Fibroblast of skin of abdomen (primary cell): ENCODE results near the gene ZNF597. TPM values are rescaled to one million over a fixed set of nuclear protein-coding genes. Genes with fewer than 3 reads are reported as not detected.

Source experiments
- DNase-seq: peaks from one replicate; pipeline ENCODE4 v3.0.0-alpha.2; 2013
- polyA plus RNA-seq, 2 experiments: library from polyadenylated mRNA; unstranded; fragments of 120-200 nt; gene quantifications; one replicate each; pipeline ENCODE4 v1.2.1, GENCODE V29; 2013; ENCODE audit not compliant: insufficient read length in 2 of 2

ZNF597 gene, protein sequence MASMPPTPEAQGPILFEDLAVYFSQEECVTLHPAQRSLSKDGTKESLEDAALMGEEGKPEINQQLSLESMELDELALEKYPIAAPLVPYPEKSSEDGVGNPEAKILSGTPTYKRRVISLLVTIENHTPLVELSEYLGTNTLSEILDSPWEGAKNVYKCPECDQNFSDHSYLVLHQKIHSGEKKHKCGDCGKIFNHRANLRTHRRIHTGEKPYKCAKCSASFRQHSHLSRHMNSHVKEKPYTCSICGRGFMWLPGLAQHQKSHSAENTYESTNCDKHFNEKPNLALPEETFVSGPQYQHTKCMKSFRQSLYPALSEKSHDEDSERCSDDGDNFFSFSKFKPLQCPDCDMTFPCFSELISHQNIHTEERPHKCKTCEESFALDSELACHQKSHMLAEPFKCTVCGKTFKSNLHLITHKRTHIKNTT
- polyA plus RNA-seq (2013, experiment 1 of 2; ENCODE audit: insufficient read length) = 2.0 TPM
- 1.7 TPM for polyA plus RNA-seq (2013, experiment 2 of 2; ENCODE audit: insufficient read length)

DNA sequence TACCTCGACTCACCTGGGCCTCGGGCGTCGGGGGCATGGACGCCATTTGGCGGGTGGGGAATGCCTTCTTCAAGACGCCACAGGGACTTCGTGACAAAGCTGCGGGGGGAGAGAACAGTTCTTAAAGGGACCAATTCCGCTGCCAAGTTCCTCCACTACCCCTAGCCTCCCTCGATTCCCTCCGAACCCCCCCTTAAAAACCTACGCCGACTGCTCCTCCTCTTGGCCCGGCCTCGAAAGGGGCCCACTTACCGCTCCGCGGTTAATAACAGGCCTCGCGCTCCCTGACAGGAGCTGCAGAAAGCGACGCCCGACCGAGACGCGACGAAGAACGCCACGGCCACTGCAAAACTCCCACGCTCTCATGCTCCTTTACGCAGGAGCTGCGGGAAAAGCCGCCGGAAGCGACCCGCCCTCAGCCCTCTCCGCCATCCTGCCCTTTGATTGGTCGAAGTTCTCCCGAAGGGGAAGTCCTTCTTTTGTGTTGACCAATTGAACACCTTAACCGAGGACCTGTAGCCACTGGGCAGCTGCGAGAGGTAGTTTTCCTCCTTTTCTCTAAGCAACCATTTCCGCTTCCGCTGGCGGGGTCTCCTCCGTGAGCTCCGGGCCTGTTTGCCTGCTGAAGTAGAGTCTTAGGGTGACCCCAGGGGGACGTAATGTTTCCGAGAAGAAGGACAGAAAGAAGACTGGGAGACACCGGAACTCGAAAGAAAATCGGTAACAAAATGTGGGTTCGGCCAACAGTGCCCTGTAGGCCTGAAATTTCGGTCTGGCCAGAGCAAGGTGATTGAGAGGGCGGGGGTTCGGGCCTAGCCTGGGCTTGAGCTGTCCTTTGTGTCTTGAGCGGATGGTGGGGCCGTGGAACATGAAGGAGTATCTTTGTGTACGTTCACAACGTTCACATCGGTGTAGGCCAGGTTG, at the start of gene ZNF597, which contains the start of gene NAA60:
TSS of gene ZNF597 (minus strand) at position 397 of the 924 bp plus-strand sequence. CDS start at position 46, 351 bp downstream.
TSS of gene NAA60 (plus strand) at position 573 of the 924 bp plus-strand sequence. CDS start 32,548 bp downstream, outside the sequence.
- peak; percentile 94 for DNase-seq

DNA sequence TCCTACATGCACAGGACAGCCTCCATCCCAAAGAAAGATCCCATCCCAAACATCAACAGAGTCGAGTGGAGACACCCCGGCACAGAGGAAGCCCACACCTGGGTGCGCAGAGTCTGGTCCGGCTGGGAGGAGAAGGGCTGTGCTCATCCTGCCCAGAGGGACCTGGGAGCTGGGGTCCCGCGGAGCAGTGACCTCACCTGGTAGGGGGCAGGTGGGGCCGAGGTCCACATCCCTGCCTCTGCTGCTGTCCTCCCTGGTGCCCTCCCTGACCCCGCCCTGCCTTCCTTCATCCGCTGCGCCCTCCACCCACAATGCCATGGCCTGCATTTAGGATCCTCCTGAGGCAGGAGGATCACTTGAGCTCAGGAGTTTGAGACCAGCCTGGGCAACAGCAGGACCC, 49.1 kb upstream of the ZNF597 start:
- DNase-seq = no peak

DNA sequence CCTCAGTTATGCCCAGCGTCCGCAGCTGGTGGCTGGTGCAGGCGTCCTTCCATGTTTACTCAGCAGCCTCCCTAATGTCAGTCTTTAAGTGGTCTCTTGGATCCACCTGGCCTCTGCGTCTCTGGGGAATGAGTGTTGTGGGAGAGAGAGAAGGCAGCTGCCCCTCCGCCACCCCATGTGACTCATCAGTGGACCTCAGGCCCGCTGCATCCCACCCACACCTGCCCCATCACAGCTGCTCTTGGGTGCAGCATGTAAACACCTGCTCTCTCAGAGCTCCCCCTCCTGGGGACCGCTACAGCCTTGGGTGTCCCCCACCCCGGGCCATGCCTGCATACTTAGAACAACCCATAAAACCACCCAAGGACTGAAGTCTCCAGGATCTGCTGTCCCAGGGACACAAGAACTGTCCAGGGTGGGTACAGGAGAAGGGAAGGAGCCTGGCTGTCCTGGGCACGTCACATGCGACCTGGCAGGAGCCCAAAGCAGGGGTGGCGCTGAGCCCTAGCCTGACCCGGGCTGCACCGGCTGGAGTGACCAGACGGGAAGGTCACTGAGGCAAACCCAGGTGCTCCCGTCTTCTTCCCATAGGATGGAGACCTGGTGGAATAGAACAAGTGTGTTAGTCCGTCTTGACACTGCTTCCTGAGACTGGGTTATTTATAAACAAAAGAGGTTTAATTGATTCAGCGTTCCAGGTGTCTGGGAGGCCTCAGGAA, 47.8 kb upstream of the ZNF597 start:
- DNase-seq = no peak

DNA sequence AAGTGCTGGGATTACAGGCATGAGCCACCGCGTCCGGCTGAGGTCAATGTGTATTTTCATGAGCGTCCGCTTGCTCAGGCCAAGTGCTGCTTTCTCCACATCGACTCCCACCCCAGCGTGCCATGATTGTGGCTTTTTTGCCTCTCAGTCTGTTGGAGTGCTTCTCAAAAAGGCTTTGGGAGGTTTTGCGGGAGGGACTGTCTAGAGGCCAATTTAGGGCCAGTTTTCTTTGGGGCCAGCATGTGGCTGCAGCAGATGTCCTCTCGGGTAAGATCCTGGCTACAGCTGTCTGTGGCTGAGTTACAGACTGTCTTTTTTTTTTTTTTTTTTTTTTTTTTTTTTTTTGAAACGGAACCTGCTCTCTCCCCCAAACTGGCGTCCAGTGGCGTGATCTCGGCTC, 45.5 kb upstream of the ZNF597 start:
- DNase-seq = no peak

DNA sequence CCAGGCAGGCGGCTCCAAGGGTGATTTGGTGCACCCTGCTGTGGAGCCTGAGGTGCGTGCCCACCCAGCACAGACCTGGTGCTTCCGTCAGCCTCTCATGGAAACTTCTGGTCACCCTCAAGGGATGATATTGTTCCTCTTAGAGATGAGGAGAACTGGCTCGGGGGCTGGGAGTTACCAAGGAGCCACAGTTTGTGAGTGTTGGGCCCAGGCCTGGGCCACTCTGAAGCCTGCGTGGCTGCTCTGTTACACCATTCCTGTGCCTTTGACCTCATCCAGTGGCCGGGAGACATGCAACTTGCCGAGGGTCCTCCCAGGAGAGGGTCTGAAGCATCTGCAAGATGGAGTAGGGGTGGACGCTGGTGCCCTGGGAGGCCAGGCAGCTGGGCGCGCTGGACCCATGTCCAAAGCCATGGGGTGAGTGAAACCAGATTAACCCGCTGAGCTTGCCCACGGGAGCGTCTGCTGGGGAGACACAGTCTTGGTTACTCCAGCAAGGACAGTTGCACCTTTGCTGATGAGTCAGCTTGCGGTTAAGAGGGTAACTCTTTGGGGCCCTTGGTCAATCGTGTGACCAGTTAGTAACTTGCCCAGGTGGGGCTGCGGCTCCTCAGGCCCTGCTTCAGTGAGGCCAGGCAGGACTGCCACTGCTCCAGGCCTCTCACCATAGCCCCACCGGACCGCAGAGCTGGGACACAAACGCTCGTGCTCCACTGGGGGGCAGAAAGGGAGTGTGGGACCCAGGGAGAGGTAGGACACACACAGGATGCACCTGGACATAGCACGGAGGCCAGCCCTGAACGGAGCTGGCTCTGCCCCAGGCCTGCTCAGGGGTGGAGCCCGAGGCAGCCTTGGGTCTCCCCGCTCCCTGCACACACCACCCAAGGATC, 44.5 kb upstream of the ZNF597 start:
- DNase-seq = no peak

DNA sequence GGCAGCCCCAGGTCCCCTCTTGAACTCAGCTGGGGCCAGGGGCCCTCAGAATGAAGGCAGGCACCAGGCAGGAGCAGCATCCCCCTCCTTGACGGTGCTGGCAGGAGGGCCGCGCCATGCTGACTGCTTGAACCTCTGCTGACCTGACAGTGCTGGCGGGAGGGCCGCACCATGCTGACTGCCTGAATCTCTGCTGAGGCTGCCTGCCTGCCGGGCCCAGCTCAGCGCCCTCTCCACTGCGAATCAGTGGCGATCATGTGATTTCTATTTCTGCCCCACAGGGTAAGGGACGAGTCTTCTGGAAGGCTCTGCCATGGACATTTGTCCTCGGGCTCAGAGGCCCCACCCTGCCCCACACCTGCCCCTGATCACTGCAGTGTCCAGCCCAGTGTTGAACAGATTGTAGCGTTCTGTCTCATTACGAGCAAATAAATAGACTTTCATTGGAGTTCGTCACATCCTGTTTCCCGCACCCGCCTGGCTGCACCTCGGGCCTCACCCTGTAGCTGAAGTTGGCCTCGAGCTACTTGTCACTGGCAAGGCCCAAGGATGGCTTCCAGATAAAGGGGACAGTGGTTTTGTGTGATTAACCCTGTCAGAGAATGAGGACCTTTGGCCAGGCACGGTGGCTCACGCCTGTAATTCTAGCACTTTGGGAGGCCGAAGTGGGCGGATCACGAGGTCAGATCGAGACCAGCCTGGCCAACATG, 43.4 kb upstream of the ZNF597 start:
- no peak for DNase-seq

DNA sequence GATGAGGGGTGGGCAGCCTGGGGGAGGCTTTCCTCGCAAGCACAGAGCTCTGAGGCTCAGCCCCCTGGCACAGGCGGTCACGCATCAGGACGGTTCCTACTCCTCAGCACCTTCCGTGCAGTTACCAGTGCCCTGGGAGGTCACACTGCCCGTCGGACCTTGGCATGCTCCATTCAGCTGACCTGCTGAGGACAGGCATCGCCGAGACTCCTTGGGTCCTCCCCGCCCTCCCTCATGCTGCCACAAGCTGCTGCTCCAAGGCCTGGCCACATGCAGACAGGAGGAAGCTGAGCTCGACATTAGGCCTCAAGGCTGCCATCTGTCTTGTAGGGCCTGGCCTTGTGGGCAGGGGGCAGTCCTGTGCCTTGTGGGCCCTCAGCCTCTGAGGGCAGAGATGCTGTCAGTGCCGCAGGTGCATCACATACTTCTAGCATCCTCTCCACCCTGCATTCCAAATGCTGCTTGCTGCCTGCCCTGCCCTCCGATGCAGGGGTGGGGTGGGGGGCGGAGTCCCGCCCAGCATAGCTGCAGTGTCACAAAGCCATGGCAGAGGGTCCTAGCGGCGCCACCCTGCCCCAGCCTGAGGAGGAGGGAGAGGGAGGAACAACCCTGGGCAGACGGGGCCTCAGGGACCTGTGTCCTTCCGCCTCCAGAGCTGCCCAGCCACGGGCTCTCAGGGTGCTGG, 42.7 kb upstream of the ZNF597 start:
- no peak for DNase-seq

DNA sequence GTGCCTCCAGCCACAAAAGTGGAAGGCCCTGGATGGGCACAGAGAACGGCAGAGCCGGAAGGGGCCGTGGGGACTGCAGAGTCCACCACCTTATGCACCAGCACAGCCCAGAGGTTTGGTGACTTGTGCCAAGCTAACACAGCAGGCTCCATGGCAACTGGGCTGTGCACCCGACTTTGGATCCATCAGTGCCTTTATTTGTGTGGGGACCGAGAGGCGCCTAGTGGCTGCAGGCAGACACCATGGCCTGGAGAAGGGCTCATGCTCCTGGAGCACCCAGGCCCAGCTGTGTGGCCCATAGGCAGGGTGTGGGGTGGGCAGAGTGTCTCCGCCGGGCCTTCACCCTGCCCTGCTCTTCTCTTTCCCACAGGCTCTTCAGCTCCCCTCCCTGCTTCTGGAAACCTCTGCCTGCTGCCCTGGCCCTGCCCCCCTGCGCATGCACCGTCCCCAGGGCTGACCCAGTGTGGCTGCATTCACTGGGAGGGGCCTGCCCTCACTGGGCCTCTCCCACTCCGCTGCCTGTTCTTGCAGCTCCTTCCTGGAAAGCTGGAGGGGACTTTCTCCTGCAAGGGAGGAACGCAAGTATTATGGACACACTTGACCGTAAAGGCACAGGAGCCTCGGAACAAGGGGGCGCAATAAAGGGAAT, 41.9 kb upstream of the ZNF597 start:
- DNase-seq = no peak

DNA sequence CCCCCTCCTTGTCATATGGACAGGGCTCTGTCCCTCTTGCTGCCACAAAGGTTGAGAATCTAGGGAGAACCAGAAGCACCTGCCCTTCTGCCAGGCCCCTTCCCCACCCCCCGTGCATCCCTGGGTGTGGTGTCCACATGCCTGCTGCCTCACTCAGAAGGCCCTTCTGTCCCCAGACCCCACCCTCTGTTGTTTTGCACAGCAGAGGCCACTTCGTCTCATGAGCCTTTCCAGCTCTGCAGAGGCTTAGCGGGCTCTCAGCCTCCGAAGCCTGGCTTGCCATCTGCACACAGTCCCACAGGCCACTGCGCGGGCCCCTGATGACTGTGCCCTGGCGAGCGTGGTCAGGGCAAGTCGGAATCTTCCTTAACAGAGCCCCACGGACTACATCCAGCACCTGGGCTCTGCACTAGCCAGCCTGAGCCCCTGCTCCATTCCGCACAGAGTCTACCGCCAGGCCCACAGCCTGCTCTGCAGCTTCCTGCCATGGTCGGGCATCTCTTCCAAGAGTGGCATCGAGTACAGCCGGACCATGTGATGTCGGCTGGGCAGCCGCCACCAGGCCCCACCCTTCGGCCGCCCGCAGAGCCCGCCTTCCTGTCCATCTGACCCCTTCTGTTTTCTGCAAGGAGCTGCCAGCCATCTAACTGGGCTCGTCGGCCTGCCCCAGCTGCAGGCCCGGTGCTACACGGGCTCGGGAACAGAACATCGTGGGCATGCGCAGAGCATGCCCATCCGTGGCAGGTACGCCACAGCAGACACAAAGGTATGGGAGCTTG, 41.2 kb upstream of the ZNF597 start:
- no peak for DNase-seq

DNA sequence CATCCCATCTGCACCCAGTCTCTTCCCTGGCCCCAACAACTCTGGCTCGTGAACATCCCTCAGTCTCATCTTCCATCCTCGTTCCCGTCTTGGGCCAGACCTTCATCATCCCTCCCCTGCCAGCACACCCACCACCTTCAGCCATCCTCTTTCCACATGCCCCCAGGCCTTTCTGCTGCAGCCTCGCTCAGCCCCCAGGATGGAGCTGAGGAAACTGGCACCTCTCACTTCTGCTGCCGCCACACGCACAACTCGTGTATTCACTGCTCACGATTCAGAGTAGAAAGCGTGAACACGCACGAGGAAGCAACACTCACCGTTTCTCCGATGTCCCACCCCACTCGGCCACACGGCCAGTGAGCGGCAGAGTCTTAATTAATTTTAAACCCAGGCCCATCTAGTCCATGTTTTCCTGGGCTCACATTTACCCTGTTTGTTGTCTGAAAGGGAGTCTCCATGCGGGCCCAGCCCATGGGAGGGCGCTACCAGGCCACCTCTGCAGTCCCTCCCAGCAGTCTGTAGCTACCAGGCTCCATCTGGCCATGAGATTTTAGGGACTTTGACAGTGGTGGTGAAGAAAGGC, 39.4 kb upstream of the ZNF597 start:
- no peak for DNase-seq

DNA sequence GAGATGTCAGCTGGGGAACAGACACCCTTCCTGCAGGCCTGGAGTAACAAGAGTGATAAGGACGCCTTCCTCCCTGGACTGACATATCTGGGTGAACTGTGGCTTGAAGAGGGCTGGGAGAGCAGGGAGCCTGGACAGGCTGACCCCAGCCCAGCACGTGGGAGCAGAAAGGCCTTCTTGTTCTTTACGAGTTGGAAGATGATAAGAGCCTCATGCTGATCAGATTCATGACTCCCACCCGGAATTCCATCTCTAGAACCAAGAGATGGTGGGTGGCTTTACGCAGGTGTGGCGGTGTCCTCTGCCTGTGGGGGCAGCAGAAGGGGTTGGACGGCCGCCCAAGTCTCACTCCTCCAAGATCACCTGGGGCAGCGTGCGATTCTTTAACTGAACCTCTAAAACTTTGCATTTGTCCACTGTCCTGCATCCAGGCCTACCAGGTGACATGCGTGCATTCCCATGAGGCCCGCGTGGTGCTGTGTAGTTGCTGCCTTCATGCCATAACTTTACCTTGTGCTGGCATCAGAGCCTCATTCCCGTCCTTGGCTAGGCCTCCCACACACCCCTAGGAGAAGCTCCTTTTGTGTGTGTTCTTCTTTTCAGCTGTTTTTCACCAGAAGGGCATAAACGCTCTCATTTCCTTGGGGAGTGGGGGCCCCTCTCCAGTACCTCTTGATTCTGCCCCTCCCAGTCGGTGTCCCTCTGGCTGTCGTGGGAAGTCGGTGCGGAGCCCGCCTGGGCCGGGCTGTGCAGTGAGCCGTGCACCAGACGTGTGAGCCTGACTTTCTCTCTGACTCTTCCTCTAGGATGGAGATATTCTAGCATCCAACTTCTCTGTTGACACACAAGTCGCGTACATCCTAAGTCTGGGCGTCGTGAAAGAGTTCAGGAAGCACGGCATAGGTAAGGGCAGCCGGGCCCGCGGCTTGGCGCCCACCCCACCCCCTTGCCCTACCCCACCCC, 38.7 kb upstream of the ZNF597 start:
- no peak for DNase-seq

DNA sequence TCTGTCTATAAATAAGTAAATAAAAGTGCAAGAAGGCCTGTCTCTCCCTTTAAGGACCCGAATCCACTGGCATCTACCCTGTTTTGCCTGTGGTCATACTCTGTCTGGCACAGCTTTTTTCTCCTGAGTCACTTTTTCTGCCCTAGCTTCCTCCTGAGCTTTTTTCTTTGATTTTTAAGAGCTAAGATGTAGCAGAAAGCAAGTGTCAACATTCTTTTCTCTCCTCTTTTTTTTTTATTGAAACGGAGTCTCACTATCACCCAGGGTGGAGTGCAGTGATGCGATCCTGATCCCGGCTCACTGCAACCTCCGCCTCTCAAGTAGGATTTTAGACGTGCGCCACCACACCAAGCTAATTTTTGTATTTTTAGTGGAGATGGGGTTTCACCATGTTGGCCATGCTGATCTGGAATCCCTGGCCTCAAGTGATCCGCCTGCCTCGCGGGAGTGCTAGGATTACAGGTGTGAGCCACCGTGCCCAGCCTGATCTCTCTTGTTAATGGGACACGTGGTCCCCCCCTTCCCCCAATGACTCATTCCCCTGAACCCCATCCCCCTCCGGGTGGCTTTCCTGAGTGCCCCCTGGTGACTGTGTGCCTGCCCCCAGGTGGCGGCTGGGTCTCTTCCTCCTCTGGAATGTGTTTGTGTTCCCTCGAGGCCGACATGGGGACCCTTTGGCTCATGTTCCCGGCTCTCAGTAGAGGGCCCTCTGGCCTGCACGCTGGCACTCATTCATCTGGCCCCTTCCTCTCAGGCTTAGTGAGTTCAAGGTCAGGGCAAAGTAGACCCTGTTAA, 37.8 kb upstream of the ZNF597 start:
- no peak for DNase-seq

DNA sequence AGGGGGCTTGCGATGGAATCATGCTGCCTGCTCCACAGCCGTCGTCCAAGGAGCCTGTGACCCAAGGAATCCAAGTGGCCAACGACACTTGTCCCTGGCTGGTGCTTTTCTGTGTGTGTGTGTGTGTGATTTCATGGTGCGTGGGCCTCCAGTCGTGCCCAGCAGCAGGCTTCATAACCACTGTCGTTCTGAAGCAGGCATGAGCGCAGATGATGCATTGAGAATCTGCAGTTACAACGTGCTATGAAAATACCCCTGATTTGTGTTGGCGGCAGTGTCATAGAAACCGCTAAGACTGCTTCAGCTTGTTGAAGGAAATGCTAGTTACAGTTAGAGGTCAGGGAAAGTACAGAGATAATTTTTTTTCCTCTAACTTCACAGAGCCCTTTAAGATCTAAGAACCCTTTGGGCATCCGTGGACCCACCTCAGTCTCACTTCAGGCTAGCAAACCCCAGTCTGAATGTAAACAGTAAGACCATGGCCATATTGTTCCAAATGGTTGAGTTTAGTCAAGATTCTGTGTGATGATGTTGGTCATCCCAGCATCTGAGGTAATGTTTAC, 36.4 kb upstream of the ZNF597 start:
- no peak for DNase-seq

DNA sequence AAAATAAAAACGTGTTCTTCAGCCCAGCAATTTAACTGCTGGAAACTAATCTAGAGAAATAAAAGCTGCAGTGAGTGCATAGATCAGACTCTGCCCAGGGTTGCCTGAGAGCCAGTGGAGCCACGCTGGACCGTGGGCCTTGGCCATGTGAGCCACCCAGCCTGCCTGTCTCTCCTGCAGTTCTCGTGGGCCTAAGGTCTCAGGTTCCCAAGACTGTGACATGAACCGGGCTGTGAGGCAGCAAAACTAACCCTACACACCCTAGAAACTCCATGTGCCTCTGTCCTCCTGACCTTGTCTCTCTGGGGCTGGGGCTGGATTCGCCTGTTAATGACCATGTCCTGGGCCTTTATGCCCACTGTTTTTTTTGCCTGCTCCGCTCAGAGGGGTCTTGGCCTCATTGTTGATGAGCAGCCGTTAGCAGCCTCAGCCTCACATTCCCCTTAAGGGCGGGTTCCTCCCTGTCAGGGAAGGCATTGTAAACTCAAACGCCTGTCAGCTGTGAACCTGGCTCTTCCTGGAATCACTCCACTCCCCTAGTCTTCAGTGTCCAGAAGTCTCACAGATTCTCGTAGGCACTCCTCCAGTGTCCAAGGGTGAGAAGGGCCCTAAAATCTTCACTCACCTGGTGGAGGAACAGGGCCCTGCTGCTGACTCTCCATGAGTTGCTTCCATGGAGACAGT, 35.1 kb upstream of the ZNF597 start:
- no peak for DNase-seq

DNA sequence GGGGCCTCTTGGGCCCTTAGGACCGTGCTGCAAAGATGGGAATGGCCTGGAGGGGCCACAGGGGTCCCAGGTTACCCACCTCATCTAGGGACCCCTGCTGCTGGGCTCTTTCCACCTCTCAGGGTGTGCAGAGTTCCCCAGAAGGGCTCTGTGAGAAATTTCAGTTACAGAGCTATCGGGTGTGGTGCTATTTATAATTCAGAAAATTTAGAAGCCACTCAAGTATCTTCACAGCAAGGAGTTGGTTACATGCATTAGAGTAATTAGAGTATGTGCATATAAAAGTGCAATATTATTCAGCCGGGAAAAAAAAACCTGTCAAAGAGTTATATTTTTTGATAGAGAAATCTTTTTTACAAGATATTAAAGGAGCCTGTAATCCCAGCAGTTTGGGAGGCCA, 33.1 kb upstream of the ZNF597 start:
- no peak for DNase-seq
